ENCODE data around the gene TMOD3. TPM values are rescaled to one million over a fixed set of nuclear protein-coding genes. Genes with fewer than 3 reads are reported as not detected.
"Not testable (repeated sequence)": the region's sequence is repeated elsewhere in the genome, so short reads cannot be mapped to it uniquely, and the experiment has no call there.

TMOD3 gene
- total and polyA plus RNA-seq, 5 donors from 2014 or later, result 28.3 to 68.2 (median 33.9) TPM

DNA sequence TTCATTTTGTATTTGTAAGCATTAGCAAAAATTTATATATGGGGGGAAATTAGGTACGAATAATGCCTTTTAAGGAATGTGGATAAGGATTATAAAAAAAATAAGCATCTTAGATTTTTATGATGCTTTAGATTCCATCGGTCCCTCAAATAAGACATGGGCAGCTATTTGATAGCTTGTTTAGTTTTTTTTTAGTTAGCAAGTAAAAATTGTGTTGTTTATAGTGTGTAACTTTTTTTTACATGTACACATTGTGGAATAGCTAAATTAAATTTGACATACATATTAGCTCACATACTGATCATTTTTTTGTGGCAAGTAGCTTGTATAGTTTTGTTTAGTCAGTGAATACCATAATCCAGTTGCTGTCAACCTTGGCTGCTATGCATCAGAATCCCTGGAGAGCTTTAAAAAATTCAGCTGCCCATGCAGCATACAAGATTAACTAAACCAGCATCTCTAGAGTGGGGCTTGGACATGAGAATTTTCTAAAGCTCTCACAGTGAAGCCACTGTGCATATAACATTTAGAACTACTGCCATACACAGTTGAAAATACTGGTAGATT, 53.9 kb downstream of the TMOD3 start:
- H3K27ac Mint-ChIP-seq, result peak overlapping the region in 1 of 3 donors; percentile 12
- no peak for DNase-seq
- H3K9me3 Mint-ChIP-seq, result peaks cover 0 to 2% (median 0%) of the 10 kb centered on the region in 7 donors
- Histone ChIP-seq H3K4me1 (ENCODE audit: control insufficient read depth, insufficient read depth, low read length, poor library complexity, severe bottlenecking) (no peaks in the 10 kb centered on the region), H3K27me3 (ENCODE audit: control insufficient read depth, insufficient read depth, low read length) (no peaks in the 10 kb centered on the region), H3K27ac (ENCODE audit: insufficient read depth, low read length, poor library complexity, severe bottlenecking) (no peak overlapping the region), H3K36me3 (ENCODE audit: control insufficient read depth, insufficient read depth, low read length) (peaks cover 8% of the 10 kb centered on the region), H3K9me3 (ENCODE audit: control insufficient read depth in 2 of 2, low read length in 2 of 2) (no peaks in the 10 kb centered on the region), H3K4me3 (ENCODE audit: low read depth, low read length) (no peak overlapping the region)
- H3K36me3 Mint-ChIP-seq, result peaks cover 18% of the 10 kb centered on the region
- no peaks in the 10 kb centered on the region for H3K27me3 Mint-ChIP-seq
- no peak for ATAC-seq (ENCODE audit: low read depth in 2 of 2)
- H3K4me3 Mint-ChIP-seq, result no peak overlapping the region
- peaks cover 30 to 43% (median 36%) of the 10 kb centered on the region in 4 donors for H3K4me1 Mint-ChIP-seq

DNA sequence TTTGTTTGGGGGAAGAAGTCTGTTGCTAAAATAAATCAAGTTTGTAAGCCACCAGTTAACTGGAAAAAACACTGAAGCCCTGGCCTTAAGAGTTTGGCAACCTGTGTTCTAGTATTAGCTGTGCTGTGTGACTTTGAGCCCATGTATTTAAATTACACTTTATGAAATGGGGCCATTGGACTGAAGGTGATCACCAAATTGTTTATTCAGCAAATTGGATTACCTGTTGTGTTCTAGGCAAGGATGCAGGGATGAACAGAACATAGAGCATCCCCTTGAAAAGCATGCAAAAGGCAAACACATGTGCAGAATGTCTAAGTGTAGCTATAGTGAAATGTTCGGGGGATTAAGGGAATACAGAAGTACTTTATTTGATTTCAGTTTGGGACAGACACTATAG, 54.6 kb downstream of the TMOD3 start:
- Mint-ChIP-seq H3K27ac (peak overlapping the region in 2 of 3 donors; percentile 3 to 55), H3K36me3 (peaks cover 23% of the 10 kb centered on the region), H3K4me1 (peaks cover 32 to 42% (median 33%) of the 10 kb centered on the region in 4 donors), H3K9me3 (peaks cover 0 to 2% (median 0%) of the 10 kb centered on the region in 7 donors), H3K27me3 (no peaks in the 10 kb centered on the region), H3K4me3 (no peak overlapping the region)
- DNase-seq, result no peak
- Histone ChIP-seq H3K27me3 (ENCODE audit: control insufficient read depth, insufficient read depth, low read length) (no peaks in the 10 kb centered on the region), H3K4me3 (ENCODE audit: low read depth, low read length) (no peak overlapping the region), H3K4me1 (ENCODE audit: control insufficient read depth, insufficient read depth, low read length, poor library complexity, severe bottlenecking) (no peaks in the 10 kb centered on the region), H3K9me3 (ENCODE audit: control insufficient read depth in 2 of 2, low read length in 2 of 2) (no peaks in the 10 kb centered on the region), H3K27ac (ENCODE audit: insufficient read depth, low read length, poor library complexity, severe bottlenecking) (no peak overlapping the region), H3K36me3 (ENCODE audit: control insufficient read depth, insufficient read depth, low read length) (peaks cover 7% of the 10 kb centered on the region)
- ATAC-seq (ENCODE audit: low read depth in 2 of 2), result no peak

DNA sequence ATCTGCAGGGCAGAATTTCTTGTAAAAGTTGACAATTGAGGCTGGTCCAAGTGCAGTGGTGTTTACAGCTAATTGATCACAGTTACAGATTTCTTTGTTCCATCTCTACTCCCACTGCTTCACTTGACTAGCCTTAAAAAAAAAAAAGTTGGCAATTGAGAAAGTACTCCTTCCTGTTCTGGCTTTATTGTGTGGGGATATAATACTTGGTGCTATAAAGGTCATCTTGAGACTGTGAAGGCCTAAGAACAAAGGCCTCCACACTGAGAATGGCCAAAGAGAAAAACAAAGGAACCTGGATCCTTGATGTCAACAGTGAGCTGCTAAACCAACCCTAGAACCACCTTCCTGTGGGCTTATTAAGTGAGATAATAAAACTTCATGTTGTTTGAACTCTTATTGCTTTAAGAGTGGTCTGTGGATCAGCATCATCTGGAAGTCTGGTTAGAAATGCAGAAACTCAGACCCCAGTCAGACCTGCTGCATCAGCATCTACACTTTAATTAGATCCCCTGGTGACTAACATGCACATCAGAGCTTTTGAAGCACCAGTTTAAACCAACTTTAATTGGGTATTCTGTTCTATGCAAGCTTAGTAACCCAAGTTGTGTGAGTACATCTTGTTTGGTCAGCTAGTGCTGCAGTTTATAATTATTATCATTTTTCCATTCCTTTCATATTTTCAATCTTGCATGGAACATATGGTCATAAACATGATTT, 55.2 kb downstream of the TMOD3 start:
- Histone ChIP-seq H3K4me1 (ENCODE audit: control insufficient read depth, insufficient read depth, low read length, poor library complexity, severe bottlenecking) (no peaks in the 10 kb centered on the region), H3K9me3 (ENCODE audit: control insufficient read depth in 2 of 2, low read length in 2 of 2) (no peaks in the 10 kb centered on the region), H3K27me3 (ENCODE audit: control insufficient read depth, insufficient read depth, low read length) (no peaks in the 10 kb centered on the region), H3K27ac (ENCODE audit: insufficient read depth, low read length, poor library complexity, severe bottlenecking) (no peak overlapping the region), H3K36me3 (ENCODE audit: control insufficient read depth, insufficient read depth, low read length) (peaks cover 13% of the 10 kb centered on the region), H3K4me3 (ENCODE audit: low read depth, low read length) (no peak overlapping the region)
- ATAC-seq (ENCODE audit: low read depth in 2 of 2), result no peak
- Mint-ChIP-seq H3K9me3 (peaks cover 0 to 2% (median 0%) of the 10 kb centered on the region in 7 donors), H3K4me3 (no peak overlapping the region), H3K27me3 (no peaks in the 10 kb centered on the region), H3K4me1 (peaks cover 27 to 38% (median 28%) of the 10 kb centered on the region in 4 donors), H3K27ac (peak overlapping the region; percentile 3 to 55 (median 38)), H3K36me3 (peaks cover 23% of the 10 kb centered on the region)
- no peak for DNase-seq

DNA sequence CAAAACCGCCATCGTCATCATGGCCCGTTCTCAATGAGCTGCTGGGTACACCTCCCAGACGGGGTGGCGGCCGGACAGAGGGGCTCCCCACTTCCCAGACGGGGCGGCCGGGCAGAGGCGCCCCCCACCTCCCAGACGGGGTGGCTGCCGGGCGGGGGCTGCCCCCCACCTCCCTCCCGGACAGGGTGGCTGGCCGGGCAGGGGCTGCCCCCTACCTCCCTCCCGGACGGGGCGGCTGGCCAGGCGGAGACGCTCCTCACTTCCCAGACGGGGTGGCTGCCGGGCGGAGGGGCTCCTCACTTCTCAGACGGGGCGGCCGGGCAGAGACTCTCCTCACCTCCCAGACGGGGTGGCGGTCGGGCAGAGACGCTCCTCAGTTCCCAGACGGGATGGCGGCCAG, 56.3 kb downstream of the TMOD3 start:
- Mint-ChIP-seq H3K36me3 (peaks cover 26% of the 10 kb centered on the region), H3K4me1 (peaks cover 19 to 35% (median 27%) of the 10 kb centered on the region in 4 donors)
- not testable (repeated sequence) for H3K9me3 Mint-ChIP-seq; H3K9me3 ChIP-seq (ENCODE audit: control insufficient read depth in 2 of 2, low read length in 2 of 2); H3K27ac ChIP-seq (ENCODE audit: insufficient read depth, low read length, poor library complexity, severe bottlenecking); H3K4me3 Mint-ChIP-seq; H3K27me3 ChIP-seq (ENCODE audit: control insufficient read depth, insufficient read depth, low read length); DNase-seq; H3K4me1 ChIP-seq (ENCODE audit: control insufficient read depth, insufficient read depth, low read length, poor library complexity, severe bottlenecking); H3K27ac Mint-ChIP-seq; H3K27me3 Mint-ChIP-seq; ATAC-seq (ENCODE audit: low read depth in 2 of 2); H3K4me3 ChIP-seq (ENCODE audit: low read depth, low read length)
- peaks cover 19% of the 10 kb centered on the region for H3K36me3 ChIP-seq (ENCODE audit: control insufficient read depth, insufficient read depth, low read length)

DNA sequence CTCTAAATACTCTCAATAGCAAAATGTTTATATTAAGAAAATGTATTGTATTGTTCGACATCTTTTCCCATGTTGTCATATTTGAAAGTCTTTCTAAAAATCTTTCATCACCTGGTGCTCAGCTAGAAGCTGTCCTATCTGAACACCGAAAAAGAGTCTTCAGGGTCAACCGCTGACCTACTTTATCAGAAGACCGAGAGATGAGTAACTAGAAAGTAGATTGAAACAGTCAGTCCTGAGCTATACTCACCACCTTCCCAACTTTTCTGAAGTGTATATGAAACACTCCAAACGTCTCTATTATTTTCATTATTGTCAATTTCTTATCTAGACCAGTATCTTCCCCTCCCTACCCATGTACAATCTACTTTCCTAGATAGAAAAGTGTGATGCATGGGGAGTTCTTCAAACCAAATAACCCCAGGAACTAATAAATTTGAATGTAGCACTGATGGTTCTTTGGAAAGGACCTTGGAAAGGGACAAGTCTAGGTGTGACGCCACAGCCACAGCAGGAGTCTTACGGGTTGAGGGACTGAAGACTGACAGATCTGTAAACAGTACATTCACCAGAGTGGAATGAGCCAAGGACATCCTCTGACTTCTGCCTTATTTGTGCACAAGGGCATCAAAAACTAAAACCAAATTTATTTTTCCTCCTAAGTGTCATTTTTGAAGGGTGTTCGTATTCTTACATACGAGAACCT, 58.6 kb downstream of the TMOD3 start:
- Mint-ChIP-seq H3K36me3 (peaks cover 43% of the 10 kb centered on the region), H3K27me3 (no peaks in the 10 kb centered on the region), H3K9me3 (peaks cover 0 to 2% (median 0%) of the 10 kb centered on the region in 7 donors), H3K27ac (peak overlapping the region in 2 of 3 donors; percentile 1 to 39), H3K4me1 (peaks cover 13 to 22% (median 18%) of the 10 kb centered on the region in 4 donors), H3K4me3 (no peak overlapping the region)
- Histone ChIP-seq H3K27ac (ENCODE audit: insufficient read depth, low read length, poor library complexity, severe bottlenecking) (peak overlapping the region; percentile 30), H3K4me3 (ENCODE audit: low read depth, low read length) (no peak overlapping the region), H3K27me3 (ENCODE audit: control insufficient read depth, insufficient read depth, low read length) (no peaks in the 10 kb centered on the region), H3K9me3 (ENCODE audit: control insufficient read depth in 2 of 2, low read length in 2 of 2) (no peaks in the 10 kb centered on the region), H3K4me1 (ENCODE audit: control insufficient read depth, insufficient read depth, low read length, poor library complexity, severe bottlenecking) (no peaks in the 10 kb centered on the region), H3K36me3 (ENCODE audit: control insufficient read depth, insufficient read depth, low read length) (peaks cover 36% of the 10 kb centered on the region)
- DNase-seq (no peak), ATAC-seq (ENCODE audit: low read depth in 2 of 2) (no peak)

DNA sequence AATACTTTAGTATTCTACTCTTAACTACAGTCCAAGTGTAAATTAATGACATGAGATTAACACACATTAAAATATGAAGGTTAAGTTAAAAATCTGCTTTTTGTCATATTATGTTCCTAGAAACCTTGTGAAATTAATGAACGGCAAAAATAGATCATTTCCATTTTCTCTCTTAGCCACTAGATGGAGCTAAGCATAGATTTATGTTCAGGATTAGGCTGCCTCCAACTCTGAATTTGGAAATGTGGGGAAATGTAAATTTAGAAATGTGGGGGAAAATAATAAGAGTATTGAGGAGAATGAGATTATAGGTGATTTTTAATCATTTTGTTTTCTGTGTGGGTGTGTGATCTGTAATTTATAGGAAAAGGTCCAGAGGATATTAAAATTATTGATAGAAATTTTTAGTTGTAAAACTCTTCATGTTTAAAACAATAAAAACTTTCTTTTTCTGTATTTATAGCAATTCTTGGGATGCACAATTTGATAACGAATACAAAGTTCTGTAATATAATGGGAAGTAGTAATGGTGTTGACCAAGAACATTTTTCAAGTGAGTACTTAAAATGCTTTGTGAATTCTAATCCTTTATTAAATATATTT, 59.2 kb downstream of the TMOD3 start:
- Histone ChIP-seq H3K9me3 (ENCODE audit: control insufficient read depth in 2 of 2, low read length in 2 of 2) (no peaks in the 10 kb centered on the region), H3K4me3 (ENCODE audit: low read depth, low read length) (no peak overlapping the region), H3K4me1 (ENCODE audit: control insufficient read depth, insufficient read depth, low read length, poor library complexity, severe bottlenecking) (no peaks in the 10 kb centered on the region), H3K36me3 (ENCODE audit: control insufficient read depth, insufficient read depth, low read length) (peaks cover 36% of the 10 kb centered on the region), H3K27ac (ENCODE audit: insufficient read depth, low read length, poor library complexity, severe bottlenecking) (peak overlapping the region; percentile 30), H3K27me3 (ENCODE audit: control insufficient read depth, insufficient read depth, low read length) (no peaks in the 10 kb centered on the region)
- Mint-ChIP-seq H3K4me1 (peaks cover 10 to 19% (median 16%) of the 10 kb centered on the region in 4 donors), H3K4me3 (no peak overlapping the region), H3K36me3 (peaks cover 46% of the 10 kb centered on the region), H3K27ac (peak overlapping the region in 1 of 3 donors; percentile 61), H3K27me3 (no peaks in the 10 kb centered on the region), H3K9me3 (peaks cover 0 to 2% (median 0%) of the 10 kb centered on the region in 7 donors)
- ATAC-seq (ENCODE audit: low read depth in 2 of 2) (no peak), DNase-seq (peak in 2 of 3 donors; percentile 14 to 32)

DNA sequence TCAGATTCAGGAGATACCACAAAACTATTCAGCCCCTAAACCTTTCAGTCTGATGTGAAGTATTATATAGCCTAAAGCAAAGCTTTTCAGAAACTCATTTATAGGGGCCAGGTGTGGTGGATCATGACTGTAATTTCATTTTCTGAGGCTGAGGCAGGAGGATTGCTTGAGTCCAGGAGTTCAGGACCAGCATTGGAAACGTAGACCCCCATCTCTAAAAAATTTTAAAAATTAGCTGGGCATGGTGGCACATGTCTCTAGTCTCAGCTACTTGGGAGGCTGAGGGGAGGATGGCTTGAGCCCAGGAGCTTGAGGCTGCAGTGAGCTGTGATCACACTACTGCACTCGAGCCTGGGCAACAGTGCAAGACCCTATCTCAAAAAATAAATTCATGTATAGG, 60.0 kb downstream of the TMOD3 start:
- no peak overlapping the region for H3K27ac ChIP-seq (ENCODE audit: insufficient read depth, low read length, poor library complexity, severe bottlenecking)
- H3K27me3 ChIP-seq (ENCODE audit: control insufficient read depth, insufficient read depth, low read length), result no peaks in the 10 kb centered on the region
- H3K9me3 Mint-ChIP-seq, result peaks cover 0 to 2% (median 0%) of the 10 kb centered on the region in 7 donors
- ATAC-seq (ENCODE audit: low read depth in 2 of 2), result no peak
- H3K4me1 ChIP-seq (ENCODE audit: control insufficient read depth, insufficient read depth, low read length, poor library complexity, severe bottlenecking), result no peaks in the 10 kb centered on the region
- H3K27ac Mint-ChIP-seq, result no peak overlapping the region
- no peak for DNase-seq
- H3K4me3 Mint-ChIP-seq, result no peak overlapping the region
- H3K36me3 Mint-ChIP-seq, result peaks cover 45% of the 10 kb centered on the region
- H3K36me3 ChIP-seq (ENCODE audit: control insufficient read depth, insufficient read depth, low read length), result peaks cover 42% of the 10 kb centered on the region
- H3K4me1 Mint-ChIP-seq, result peaks cover 6 to 17% (median 11%) of the 10 kb centered on the region in 4 donors
- no peaks in the 10 kb centered on the region for H3K9me3 ChIP-seq (ENCODE audit: control insufficient read depth in 2 of 2, low read length in 2 of 2)
- H3K27me3 Mint-ChIP-seq, result no peaks in the 10 kb centered on the region
- no peak overlapping the region for H3K4me3 ChIP-seq (ENCODE audit: low read depth, low read length)
